Measurements from ENCODE around the gene RALGDS. TPM values are rescaled to one million over a fixed set of nuclear protein-coding genes. Genes with fewer than 3 reads are reported as not detected.
"Not testable (repeated sequence)": the region's sequence is repeated elsewhere in the genome, so short reads cannot be mapped to it uniquely, and the experiment has no call there.

RALGDS gene
- total RNA-seq, result 26.1 TPM

DNA sequence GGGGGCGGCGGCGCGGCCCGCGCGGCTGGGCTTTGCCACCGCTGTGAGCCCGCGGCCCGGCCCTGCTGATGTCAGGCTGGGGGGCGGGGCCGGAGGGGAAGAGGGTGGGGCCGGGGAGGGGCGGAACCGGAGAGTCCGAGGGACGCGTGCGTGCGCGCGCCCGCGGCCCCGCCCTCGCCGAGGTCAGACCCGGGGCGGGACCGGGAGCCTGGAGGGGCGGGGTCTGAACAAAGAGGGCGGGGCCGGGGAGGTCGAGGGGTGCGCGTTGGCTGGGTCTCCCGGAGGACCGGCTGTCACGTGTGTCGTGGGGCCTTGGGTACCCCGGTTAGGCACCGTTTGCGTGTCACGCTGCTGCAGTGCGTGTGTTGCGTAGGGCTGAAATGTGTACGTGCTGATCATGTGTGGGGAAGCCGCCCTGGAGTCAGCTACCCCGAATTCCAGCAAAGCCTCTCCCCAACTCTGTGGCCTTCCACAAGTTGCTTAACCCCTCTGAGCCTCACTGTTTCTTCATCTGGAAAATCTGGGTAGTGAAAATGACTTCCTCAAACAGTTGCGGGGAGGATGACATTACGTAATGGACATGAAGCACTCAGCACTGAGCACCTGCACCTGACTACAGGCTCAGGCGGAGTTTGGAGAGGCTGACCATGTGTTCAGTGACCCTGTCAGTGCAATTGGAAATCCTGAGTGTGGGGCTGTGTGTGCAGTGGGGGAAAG is at the start of gene RALGDS:
TSS of gene RALGDS (minus strand) at position 43 of the 717 bp plus-strand sequence. CDS start 86 bp downstream, outside the sequence.
- peak within 1 kb of the TSS; percentile 90 for H3K27ac ChIP-seq (ENCODE audit: low read depth, low read length)
- H3K4me1 ChIP-seq (ENCODE audit: control insufficient read depth in 3 of 3, insufficient read depth in 3 of 3, low read length in 3 of 3), result peaks cover 63 to 92% (median 71%) of the 10 kb centered on the region in 3 donors
- H3K9ac ChIP-seq (ENCODE audit: low read depth in 1 of 3, low read length in 3 of 3), result peak within 1 kb of the TSS; percentile 84 to 91 (median 88)
- H3K36me3 ChIP-seq (ENCODE audit: control insufficient read depth in 3 of 3, insufficient read depth in 3 of 3, low read length in 3 of 3), result no peaks in the 10 kb centered on the region
- H3K27me3 ChIP-seq (ENCODE audit: control insufficient read depth in 3 of 3, insufficient read depth in 3 of 3, low read length in 3 of 3), result no peaks in the 10 kb centered on the region
- peak within 1 kb of the TSS; percentile 80 to 85 (median 83) for H3K4me3 ChIP-seq (ENCODE audit: low read length in 3 of 3)
- H3K9me3 ChIP-seq (ENCODE audit: control insufficient read depth in 3 of 3, low read length in 3 of 3), result no peaks in the 10 kb centered on the region

DNA sequence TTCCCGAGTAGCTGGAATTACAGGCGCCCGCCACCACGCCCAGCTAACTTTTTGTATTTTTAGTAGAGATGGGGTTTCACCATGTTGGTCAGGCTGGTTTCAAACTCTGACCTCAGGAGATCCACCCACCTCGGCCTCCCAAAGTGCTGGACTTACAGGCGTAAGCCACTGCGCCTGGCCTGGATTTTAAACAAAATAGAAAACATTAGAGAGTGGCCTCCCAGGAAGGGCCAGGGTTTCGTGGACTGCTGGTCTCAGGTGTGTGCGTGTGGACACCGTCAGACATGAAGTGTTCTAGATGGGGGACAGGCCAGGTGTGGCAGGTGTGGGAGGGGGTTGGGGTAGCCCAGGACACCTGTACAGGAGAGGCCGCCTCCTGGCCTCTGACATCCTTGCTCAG is 49.7 kb upstream of the RALGDS start:
- no peaks in the 10 kb centered on the region for H3K4me1 ChIP-seq (ENCODE audit: control insufficient read depth in 3 of 3, insufficient read depth in 3 of 3, low read length in 3 of 3)
- H3K9ac ChIP-seq (ENCODE audit: low read depth in 1 of 3, low read length in 3 of 3), result no peak overlapping the region
- H3K27ac ChIP-seq (ENCODE audit: low read depth, low read length), result no peak overlapping the region
- H3K9me3 ChIP-seq (ENCODE audit: control insufficient read depth in 3 of 3, low read length in 3 of 3), result no peaks in the 10 kb centered on the region
- no peaks in the 10 kb centered on the region for H3K36me3 ChIP-seq (ENCODE audit: control insufficient read depth in 3 of 3, insufficient read depth in 3 of 3, low read length in 3 of 3)
- peaks cover 4 to 12% (median 12%) of the 10 kb centered on the region in 3 donors for H3K27me3 ChIP-seq (ENCODE audit: control insufficient read depth in 3 of 3, insufficient read depth in 3 of 3, low read length in 3 of 3)
- H3K4me3 ChIP-seq (ENCODE audit: low read length in 3 of 3), result no peak overlapping the region

DNA sequence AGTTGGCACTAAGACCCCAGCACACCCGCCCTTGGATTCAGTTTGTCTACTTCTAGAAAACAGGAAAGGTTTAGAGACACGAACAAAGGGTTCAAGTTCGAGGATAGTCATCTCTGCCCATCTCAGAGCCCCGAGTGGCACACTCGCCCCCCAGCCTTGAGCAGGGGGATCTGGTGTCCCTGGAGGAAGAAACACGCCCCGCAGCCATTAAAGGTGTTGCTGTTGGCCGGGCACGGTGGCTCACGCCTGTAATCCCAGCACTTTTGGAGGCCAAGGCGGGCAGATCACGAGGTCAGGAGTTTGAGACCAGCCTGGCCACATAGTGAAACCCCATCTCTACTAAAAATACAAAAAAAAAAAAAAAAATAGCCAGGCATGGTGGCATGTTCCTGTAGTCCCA is 48.6 kb upstream of the RALGDS start:
- not testable (repeated sequence) for H3K4me3 ChIP-seq (ENCODE audit: low read length in 3 of 3); H3K9me3 ChIP-seq (ENCODE audit: control insufficient read depth in 3 of 3, low read length in 3 of 3); H3K4me1 ChIP-seq (ENCODE audit: control insufficient read depth in 3 of 3, insufficient read depth in 3 of 3, low read length in 3 of 3); H3K9ac ChIP-seq (ENCODE audit: low read depth in 1 of 3, low read length in 3 of 3); H3K36me3 ChIP-seq (ENCODE audit: control insufficient read depth in 3 of 3, insufficient read depth in 3 of 3, low read length in 3 of 3); H3K27ac ChIP-seq (ENCODE audit: low read depth, low read length)
- H3K27me3 ChIP-seq (ENCODE audit: control insufficient read depth in 3 of 3, insufficient read depth in 3 of 3, low read length in 3 of 3), result peaks cover 5 to 14% (median 12%) of the 10 kb centered on the region in 3 donors

DNA sequence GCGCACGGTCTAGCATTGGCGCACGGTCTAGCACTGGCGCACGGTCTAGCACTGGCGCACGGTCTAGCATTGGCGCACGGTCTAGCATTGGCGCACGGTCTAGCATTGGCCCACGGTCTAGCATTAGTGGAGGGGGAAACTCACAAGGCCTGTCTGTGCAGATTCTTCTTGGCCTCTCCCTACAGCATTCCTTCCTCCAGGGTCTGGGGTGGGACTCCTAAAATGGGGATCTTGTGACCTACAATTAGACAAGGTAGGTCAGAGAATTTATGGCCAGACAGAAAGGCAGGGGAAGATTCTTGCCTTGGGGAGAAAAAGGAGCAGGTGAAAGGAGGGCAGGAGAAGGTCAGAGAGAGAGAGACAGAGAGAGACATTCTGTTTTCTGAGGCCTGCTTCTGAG is 48.1 kb upstream of the RALGDS start:
- H3K36me3 ChIP-seq (ENCODE audit: control insufficient read depth in 3 of 3, insufficient read depth in 3 of 3, low read length in 3 of 3), result no peaks in the 10 kb centered on the region
- peaks cover 0 to 2% (median under 1%) of the 10 kb centered on the region in 3 donors for H3K4me1 ChIP-seq (ENCODE audit: control insufficient read depth in 3 of 3, insufficient read depth in 3 of 3, low read length in 3 of 3)
- no peaks in the 10 kb centered on the region for H3K9me3 ChIP-seq (ENCODE audit: control insufficient read depth in 3 of 3, low read length in 3 of 3)
- no peak overlapping the region for H3K27ac ChIP-seq (ENCODE audit: low read depth, low read length)
- no peak overlapping the region for H3K4me3 ChIP-seq (ENCODE audit: low read length in 3 of 3)
- H3K9ac ChIP-seq (ENCODE audit: low read depth in 1 of 3, low read length in 3 of 3), result no peak overlapping the region
- H3K27me3 ChIP-seq (ENCODE audit: control insufficient read depth in 3 of 3, insufficient read depth in 3 of 3, low read length in 3 of 3), result peaks cover 10 to 20% (median 15%) of the 10 kb centered on the region in 3 donors

DNA sequence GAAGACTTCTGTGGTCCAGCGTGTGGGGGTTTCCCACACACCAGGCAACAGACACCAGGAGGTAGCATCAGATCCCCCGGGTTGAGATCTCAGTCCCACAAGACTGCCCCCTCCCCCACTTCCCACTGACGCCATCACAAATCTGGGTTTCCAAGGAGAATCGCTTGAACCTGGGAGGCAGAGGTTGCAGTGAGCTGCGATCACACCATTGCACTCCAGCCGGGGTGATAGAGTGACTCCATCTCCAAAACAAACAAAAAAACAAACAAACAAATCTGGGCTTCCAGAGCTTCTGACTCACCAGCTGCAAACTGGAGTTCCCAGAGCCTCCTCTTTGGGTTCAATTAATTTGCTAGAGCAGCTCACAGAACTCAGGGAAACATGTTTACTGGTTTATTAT is 47.4 kb upstream of the RALGDS start:
- Histone ChIP-seq H3K4me1 (ENCODE audit: control insufficient read depth in 3 of 3, insufficient read depth in 3 of 3, low read length in 3 of 3) (peaks cover 0 to 9% (median 6%) of the 10 kb centered on the region in 3 donors), H3K4me3 (ENCODE audit: low read length in 3 of 3) (no peak overlapping the region), H3K27ac (ENCODE audit: low read depth, low read length) (no peak overlapping the region), H3K9ac (ENCODE audit: low read depth in 1 of 3, low read length in 3 of 3) (no peak overlapping the region), H3K27me3 (ENCODE audit: control insufficient read depth in 3 of 3, insufficient read depth in 3 of 3, low read length in 3 of 3) (peaks cover 14 to 27% (median 21%) of the 10 kb centered on the region in 3 donors), H3K36me3 (ENCODE audit: control insufficient read depth in 3 of 3, insufficient read depth in 3 of 3, low read length in 3 of 3) (no peaks in the 10 kb centered on the region), H3K9me3 (ENCODE audit: control insufficient read depth in 3 of 3, low read length in 3 of 3) (no peaks in the 10 kb centered on the region)

DNA sequence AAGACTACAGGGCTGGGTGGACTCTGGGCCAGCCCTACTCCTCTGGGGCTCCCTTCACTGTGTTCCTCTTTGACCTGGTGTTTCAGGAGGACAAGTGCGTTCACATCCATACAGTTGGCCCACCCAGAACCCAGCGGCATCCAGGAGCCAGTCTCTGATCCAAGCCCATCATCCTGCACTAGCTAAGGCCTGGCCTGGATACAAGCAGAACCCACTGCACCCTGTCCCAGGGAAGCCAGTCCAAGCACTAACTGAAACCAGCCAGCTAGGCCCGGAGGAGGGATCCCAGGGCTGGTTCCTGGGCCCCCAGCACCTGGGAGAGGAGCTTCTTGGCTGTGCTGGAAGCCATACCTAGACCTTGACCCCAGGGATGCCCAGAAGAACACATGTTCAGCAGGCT is 46.7 kb upstream of the RALGDS start:
- Histone ChIP-seq H3K9ac (ENCODE audit: low read depth in 1 of 3, low read length in 3 of 3) (no peak overlapping the region), H3K4me1 (ENCODE audit: control insufficient read depth in 3 of 3, insufficient read depth in 3 of 3, low read length in 3 of 3) (peaks cover 0 to 15% (median 9%) of the 10 kb centered on the region in 3 donors), H3K4me3 (ENCODE audit: low read length in 3 of 3) (no peak overlapping the region), H3K9me3 (ENCODE audit: control insufficient read depth in 3 of 3, low read length in 3 of 3) (no peaks in the 10 kb centered on the region), H3K27me3 (ENCODE audit: control insufficient read depth in 3 of 3, insufficient read depth in 3 of 3, low read length in 3 of 3) (peaks cover 18 to 33% (median 27%) of the 10 kb centered on the region in 3 donors), H3K27ac (ENCODE audit: low read depth, low read length) (no peak overlapping the region), H3K36me3 (ENCODE audit: control insufficient read depth in 3 of 3, insufficient read depth in 3 of 3, low read length in 3 of 3) (no peaks in the 10 kb centered on the region)

DNA sequence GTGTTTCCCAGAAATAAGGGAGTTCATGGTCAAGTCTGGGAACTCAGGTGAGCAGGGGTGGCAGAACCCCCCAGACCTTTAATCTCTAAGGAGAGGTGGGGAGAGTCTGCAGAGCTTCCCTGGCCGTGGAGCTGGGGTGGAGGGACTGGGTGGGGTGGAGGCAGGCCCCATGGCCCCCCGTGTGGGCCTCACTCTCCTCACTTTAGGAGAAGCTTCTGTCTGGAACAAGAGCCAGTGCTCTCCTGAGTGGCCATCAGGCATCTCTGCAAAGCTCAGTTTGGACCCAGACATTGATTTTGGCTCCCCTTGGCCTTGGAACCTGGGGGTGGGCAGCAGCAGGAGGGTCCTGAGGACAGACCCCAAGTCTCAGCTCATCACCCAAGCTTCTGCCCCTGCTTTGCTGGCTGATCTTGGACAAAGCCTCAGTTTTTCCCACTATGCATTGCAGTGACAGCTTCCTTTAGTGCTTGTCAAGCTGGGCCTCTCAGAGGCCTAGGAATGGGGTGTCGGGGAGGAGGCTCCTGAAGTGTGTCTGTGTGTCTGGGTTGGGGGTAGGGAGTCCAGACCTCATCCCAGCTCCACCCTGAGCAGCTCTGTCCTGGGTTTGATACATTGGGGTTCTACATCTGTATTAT is 46.2 kb upstream of the RALGDS start:
- H3K9ac ChIP-seq (ENCODE audit: low read depth in 1 of 3, low read length in 3 of 3), result no peak overlapping the region
- peaks cover 0 to 17% (median 9%) of the 10 kb centered on the region in 3 donors for H3K4me1 ChIP-seq (ENCODE audit: control insufficient read depth in 3 of 3, insufficient read depth in 3 of 3, low read length in 3 of 3)

DNA sequence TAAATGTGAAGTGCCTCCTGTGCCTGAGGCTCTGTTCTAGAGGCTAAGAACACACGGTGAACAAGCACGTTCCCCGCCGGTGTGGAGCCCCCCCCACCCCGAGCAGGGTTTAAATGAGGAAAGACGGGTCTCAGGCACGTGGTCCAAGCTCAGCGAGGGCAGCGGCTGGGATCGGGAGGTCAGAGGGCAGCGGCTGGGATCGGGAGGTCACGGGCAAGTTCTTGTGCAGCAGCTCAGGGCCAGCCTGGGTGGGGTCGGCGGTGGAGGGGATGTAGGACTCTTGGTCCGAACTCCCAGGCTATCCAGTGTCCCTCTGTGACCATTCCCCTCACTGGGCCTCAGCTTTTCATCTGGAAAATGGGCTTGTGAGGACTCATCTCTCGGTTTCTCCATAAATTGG is 45.4 kb upstream of the RALGDS start:
- H3K36me3 ChIP-seq (ENCODE audit: control insufficient read depth in 3 of 3, insufficient read depth in 3 of 3, low read length in 3 of 3), result no peaks in the 10 kb centered on the region
- H3K9ac ChIP-seq (ENCODE audit: low read depth in 1 of 3, low read length in 3 of 3), result no peak overlapping the region
- H3K27me3 ChIP-seq (ENCODE audit: control insufficient read depth in 3 of 3, insufficient read depth in 3 of 3, low read length in 3 of 3), result peaks cover 19 to 34% (median 22%) of the 10 kb centered on the region in 3 donors
- H3K27ac ChIP-seq (ENCODE audit: low read depth, low read length), result no peak overlapping the region
- no peak overlapping the region for H3K4me3 ChIP-seq (ENCODE audit: low read length in 3 of 3)
- peaks cover 0 to 17% (median 9%) of the 10 kb centered on the region in 3 donors for H3K4me1 ChIP-seq (ENCODE audit: control insufficient read depth in 3 of 3, insufficient read depth in 3 of 3, low read length in 3 of 3)
- no peaks in the 10 kb centered on the region for H3K9me3 ChIP-seq (ENCODE audit: control insufficient read depth in 3 of 3, low read length in 3 of 3)

More for the DNA sequence above, 46.2 kb upstream of the RALGDS start:
- H3K27me3 ChIP-seq (ENCODE audit: control insufficient read depth in 3 of 3, insufficient read depth in 3 of 3, low read length in 3 of 3), result peaks cover 19 to 38% (median 28%) of the 10 kb centered on the region in 3 donors
- H3K27ac ChIP-seq (ENCODE audit: low read depth, low read length), result no peak overlapping the region
- H3K36me3 ChIP-seq (ENCODE audit: control insufficient read depth in 3 of 3, insufficient read depth in 3 of 3, low read length in 3 of 3), result no peaks in the 10 kb centered on the region
- no peaks in the 10 kb centered on the region for H3K9me3 ChIP-seq (ENCODE audit: control insufficient read depth in 3 of 3, low read length in 3 of 3)
- H3K4me3 ChIP-seq (ENCODE audit: low read length in 3 of 3), result no peak overlapping the region

DNA sequence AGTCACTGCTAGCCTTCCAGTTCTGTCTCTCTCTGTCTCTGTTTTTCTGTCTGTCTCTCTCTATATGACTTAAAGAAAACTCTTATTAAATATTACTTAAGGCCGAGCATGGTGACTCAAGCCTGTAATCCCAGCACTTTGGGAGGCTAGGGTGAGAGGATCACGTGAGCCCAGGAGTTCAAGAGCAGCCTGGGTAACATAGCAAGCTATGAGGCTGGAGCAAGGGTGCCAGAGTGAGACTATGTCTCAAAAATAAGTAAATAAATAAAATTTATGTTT is 44.4 kb upstream of the RALGDS start:
- H3K9ac ChIP-seq (ENCODE audit: low read depth in 1 of 3, low read length in 3 of 3), result no peak overlapping the region
- H3K36me3 ChIP-seq (ENCODE audit: control insufficient read depth in 3 of 3, insufficient read depth in 3 of 3, low read length in 3 of 3), result no peaks in the 10 kb centered on the region
- H3K27me3 ChIP-seq (ENCODE audit: control insufficient read depth in 3 of 3, insufficient read depth in 3 of 3, low read length in 3 of 3), result peaks cover 16 to 29% (median 24%) of the 10 kb centered on the region in 3 donors
- H3K4me3 ChIP-seq (ENCODE audit: low read length in 3 of 3), result no peak overlapping the region
- peaks cover 0 to 20% (median 12%) of the 10 kb centered on the region in 3 donors for H3K4me1 ChIP-seq (ENCODE audit: control insufficient read depth in 3 of 3, insufficient read depth in 3 of 3, low read length in 3 of 3)
- H3K27ac ChIP-seq (ENCODE audit: low read depth, low read length), result no peak overlapping the region
- H3K9me3 ChIP-seq (ENCODE audit: control insufficient read depth in 3 of 3, low read length in 3 of 3), result no peaks in the 10 kb centered on the region

DNA sequence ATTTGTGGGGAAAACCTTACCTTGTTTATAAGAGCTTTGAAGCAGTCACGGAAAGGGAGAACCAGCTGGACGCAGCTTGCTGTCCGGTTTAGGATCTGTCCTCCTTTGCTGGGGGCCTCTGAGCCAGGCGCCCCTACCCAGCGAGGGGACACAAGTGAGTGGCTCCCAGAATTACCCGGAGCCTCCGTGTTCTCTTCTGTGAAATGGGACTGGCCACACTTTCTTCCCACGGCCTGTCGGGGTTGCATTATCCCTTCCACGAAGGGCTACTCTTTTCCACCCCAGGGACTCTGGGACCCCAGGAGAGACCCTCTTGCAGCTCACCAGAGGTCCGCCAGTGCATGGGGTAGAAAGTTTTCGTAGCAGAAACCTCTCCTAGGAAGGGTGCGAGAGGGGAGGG is 43.2 kb upstream of the RALGDS start:
- peaks cover 0 to 20% (median 12%) of the 10 kb centered on the region in 3 donors for H3K4me1 ChIP-seq (ENCODE audit: control insufficient read depth in 3 of 3, insufficient read depth in 3 of 3, low read length in 3 of 3)
- H3K36me3 ChIP-seq (ENCODE audit: control insufficient read depth in 3 of 3, insufficient read depth in 3 of 3, low read length in 3 of 3), result no peaks in the 10 kb centered on the region
- H3K27me3 ChIP-seq (ENCODE audit: control insufficient read depth in 3 of 3, insufficient read depth in 3 of 3, low read length in 3 of 3), result peaks cover 16 to 29% (median 24%) of the 10 kb centered on the region in 3 donors
- H3K9me3 ChIP-seq (ENCODE audit: control insufficient read depth in 3 of 3, low read length in 3 of 3), result no peaks in the 10 kb centered on the region
- H3K27ac ChIP-seq (ENCODE audit: low read depth, low read length), result no peak overlapping the region
- peak overlapping the region; percentile 29 to 65 (median 56) for H3K4me3 ChIP-seq (ENCODE audit: low read length in 3 of 3)
- H3K9ac ChIP-seq (ENCODE audit: low read depth in 1 of 3, low read length in 3 of 3), result peak overlapping the region; percentile 20 to 77 (median 62)
